GM12878 (cell line): Measurements from ENCODE around the gene TP73.

Experiments
- TAF1 ChIP-seq: IDR thresholded peaks from 2 replicates; pipeline ENCODE4 v1.6.1; 2011; ENCODE audit warnings: mild to moderate bottlenecking, low read depth, low read length, borderline replicate concordance
- TARDBP ChIP-seq: IDR thresholded peaks from 2 replicates; pipeline ENCODE4 v1.6.1; 2016; ENCODE audit warnings: borderline replicate concordance
- ZNF384 ChIP-seq: IDR thresholded peaks from 2 replicates; pipeline ENCODE4 v1.6.1; 2012; ENCODE audit warnings: low read depth, mild to moderate bottlenecking, low read length, improper control_type of control experiment, borderline replicate concordance
- TF ChIP-seq, protein P1 (sequence below), 3 experiments: IDR thresholded peaks in 2 of 3; conservative IDR thresholded peaks in 1 of 3; 2 replicates each; pipeline ENCODE4 v1.5.1; 2011; ENCODE audit warnings: low read depth in 3 of 3, low read length in 3 of 3, mild to moderate bottlenecking in 3 of 3, control low read depth in 2 of 3, moderate library complexity in 2 of 3, inconsistent platforms in 1 of 3, mixed read lengths in 1 of 3; ENCODE audit not compliant: control insufficient read depth in 2 of 3, insufficient read depth in 1 of 3; ENCODE audit errors: extremely low read depth in 1 of 3

DNA sequence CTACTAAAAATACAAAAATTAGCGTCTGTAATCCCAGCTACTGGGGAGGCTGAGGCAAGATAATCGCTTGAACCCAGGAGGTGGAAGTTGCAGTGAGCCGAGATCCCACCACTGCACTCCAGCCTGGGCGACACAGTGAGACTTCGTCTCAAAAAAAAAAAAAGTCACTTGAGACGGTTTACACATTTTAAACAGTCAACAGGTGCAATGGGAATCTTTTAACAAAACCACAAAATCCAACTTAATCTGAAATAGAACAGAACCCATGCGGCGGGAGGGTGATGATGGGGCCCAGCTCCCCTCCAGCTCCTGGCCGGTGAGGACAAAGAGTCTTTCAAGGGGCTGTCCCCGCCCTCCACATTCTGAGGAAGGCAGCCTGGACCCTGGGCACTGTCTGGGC, 48.3 kb downstream of the TP73 start:
- TF ChIP-seq, protein P1, sequence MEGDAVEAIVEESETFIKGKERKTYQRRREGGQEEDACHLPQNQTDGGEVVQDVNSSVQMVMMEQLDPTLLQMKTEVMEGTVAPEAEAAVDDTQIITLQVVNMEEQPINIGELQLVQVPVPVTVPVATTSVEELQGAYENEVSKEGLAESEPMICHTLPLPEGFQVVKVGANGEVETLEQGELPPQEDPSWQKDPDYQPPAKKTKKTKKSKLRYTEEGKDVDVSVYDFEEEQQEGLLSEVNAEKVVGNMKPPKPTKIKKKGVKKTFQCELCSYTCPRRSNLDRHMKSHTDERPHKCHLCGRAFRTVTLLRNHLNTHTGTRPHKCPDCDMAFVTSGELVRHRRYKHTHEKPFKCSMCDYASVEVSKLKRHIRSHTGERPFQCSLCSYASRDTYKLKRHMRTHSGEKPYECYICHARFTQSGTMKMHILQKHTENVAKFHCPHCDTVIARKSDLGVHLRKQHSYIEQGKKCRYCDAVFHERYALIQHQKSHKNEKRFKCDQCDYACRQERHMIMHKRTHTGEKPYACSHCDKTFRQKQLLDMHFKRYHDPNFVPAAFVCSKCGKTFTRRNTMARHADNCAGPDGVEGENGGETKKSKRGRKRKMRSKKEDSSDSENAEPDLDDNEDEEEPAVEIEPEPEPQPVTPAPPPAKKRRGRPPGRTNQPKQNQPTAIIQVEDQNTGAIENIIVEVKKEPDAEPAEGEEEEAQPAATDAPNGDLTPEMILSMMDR (IDR thresholded peaks at IDR 0.05 in 2 of 3, conservative IDR thresholded peaks at IDR 0.05 in 1 of 3; ENCODE audit: control insufficient read depth in 2 of 3, extremely low read depth in 1 of 3, insufficient read depth in 1 of 3, low read depth in 3 of 3, low read length in 3 of 3) = no peak
- no peak for TF ChIP-seq TARDBP
- no peak for TF ChIP-seq TAF1
- no peak for TF ChIP-seq ZNF384
